Measurements from ENCODE around the gene SOWAHA. TPM values are rescaled to one million over a fixed set of nuclear protein-coding genes. Genes with fewer than 3 reads are reported as not detected.

Gene SOWAHA
- total and polyA plus RNA-seq, 11 donors, result 0.03 to 0.50 (median 0.24) TPM; not detected in 6

DNA sequence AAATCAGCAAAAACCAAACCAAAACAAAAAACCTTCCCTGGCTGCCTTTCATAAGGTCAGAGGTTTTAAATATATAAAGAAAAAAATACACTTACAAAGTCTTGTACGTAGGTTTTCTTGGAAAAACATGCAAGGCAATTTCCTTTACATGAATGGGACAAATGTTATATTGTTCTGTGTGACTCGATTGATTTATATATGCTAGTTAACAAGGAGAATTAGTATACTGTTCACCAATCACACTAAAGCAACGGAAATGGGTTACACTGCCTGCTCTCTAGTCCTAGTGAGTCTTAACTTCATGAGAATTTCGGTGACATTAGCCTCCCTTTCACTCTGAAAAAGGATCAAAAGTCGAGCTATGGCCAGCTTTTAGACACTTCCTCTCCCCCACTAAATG lies 47.6 kb downstream of the SOWAHA start:
- no peak for DNase-seq
- 66 to 81% (median 74%) methylated on average over 5 of the region's 5 CpGs for WGBS, 4 donors
- Histone ChIP-seq H3K36me3 (no peaks in the 10 kb centered on the region), H3K4me3 (no peak overlapping the region), H3K27ac (no peak overlapping the region), H3K9me3 (no peaks in the 10 kb centered on the region), H3K27me3 (no peaks in the 10 kb centered on the region), H3K4me1 (peaks cover 0 to 5% (median 2%) of the 10 kb centered on the region in 12 donors)
- intact Hi-C loops (cut with DNase I), result loop anchor here in 3 of 10 donors (2.0 to 10.0 kb wide), 3 partner anchors 26 to 194 kb away; partner anchors contain the start of gene HSPA4 (in 1 of the 3)
- ATAC-seq, result no peak
- TF ChIP-seq POLR2A (IDR thresholded peaks at IDR 0.05), result no peak
- TF ChIP-seq, protein P1, sequence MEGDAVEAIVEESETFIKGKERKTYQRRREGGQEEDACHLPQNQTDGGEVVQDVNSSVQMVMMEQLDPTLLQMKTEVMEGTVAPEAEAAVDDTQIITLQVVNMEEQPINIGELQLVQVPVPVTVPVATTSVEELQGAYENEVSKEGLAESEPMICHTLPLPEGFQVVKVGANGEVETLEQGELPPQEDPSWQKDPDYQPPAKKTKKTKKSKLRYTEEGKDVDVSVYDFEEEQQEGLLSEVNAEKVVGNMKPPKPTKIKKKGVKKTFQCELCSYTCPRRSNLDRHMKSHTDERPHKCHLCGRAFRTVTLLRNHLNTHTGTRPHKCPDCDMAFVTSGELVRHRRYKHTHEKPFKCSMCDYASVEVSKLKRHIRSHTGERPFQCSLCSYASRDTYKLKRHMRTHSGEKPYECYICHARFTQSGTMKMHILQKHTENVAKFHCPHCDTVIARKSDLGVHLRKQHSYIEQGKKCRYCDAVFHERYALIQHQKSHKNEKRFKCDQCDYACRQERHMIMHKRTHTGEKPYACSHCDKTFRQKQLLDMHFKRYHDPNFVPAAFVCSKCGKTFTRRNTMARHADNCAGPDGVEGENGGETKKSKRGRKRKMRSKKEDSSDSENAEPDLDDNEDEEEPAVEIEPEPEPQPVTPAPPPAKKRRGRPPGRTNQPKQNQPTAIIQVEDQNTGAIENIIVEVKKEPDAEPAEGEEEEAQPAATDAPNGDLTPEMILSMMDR (IDR thresholded peaks at IDR 0.05), result no peak

DNA sequence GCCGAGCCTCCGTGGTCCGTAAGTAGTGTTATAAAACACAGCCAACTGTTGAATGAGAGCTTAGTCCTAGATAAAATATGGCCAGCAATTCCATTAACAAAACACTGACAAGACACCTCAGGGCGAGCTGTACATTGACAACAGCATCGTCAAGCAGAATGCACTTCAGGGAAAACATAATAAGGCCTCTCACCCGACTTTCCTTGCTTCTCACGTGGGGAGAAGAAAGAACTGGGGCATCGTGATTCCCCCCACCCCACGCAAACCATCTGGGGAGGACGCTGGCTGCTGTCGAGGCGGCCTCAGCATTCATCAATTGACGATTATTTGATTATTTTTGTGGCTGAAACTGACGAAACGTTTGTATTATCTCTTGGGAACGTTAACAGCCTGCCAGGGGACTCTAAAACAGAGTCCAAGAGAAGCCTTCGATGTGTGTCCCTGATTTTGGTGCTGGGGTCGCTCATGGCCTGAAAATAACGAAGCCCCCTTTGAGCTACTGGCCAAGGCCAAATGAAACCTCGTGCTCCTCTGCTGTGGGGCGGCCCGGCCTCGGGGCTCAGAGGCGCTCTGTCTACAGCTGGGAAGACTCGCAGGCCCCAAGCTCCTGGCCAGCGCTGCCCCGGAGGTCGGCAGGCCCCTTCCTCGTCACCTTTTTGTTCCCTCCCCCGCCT lies 52.7 kb downstream of the SOWAHA start:
- 34 to 65% (median 46%) methylated on average over 18 to 30 of the region's 30 CpGs for WGBS, 4 donors
- intact Hi-C loops (cut with DNase I), result loop anchor here in 7 of 10 donors (1.0 to 10.0 kb wide), 6 partner anchors 34 to 189 kb away; partner anchors contain the start of genes SHROOM1 (in 6 of the 7), HSPA4 (in 1 of the 7) and SEPTIN8 (in 1 of the 7)
- DNase-seq (no peak), ATAC-seq (peak in 3 of 4 donors; percentile 49 to 56 (median 53))
- peak overlapping the region; percentile 67 to 95 (median 86) for H3K4me3 ChIP-seq
- no peaks in the 10 kb centered on the region for H3K9me3 ChIP-seq
- H3K4me1 ChIP-seq, result peaks cover 0 to 26% (median 17%) of the 10 kb centered on the region in 12 donors
- no peak for TF ChIP-seq POLR2A (IDR thresholded peaks at IDR 0.05)
- TF ChIP-seq, protein P1 (IDR thresholded peaks at IDR 0.05), result no peak
- H3K27me3 ChIP-seq, result no peaks in the 10 kb centered on the region
- H3K36me3 ChIP-seq, result peaks cover 0 to 35% (median 32%) of the 10 kb centered on the region in 9 donors
- peak overlapping the region; percentile 90 to 97 (median 94) for H3K27ac ChIP-seq

Other genes starting within 250 kb of the SOWAHA start
- gene IL13, start 155.1 kb upstream of the SOWAHA start, total RNA-seq, result under 1 TPM in 1 of 9 donors, not detected in 8; 0.34 TPM
- not detected for gene IL13, start 155.1 kb upstream of the SOWAHA start, polyA plus RNA-seq
- gene IL4, start 139.3 kb upstream of the SOWAHA start, total RNA-seq, result not detected
- gene IL4, start 139.3 kb upstream of the SOWAHA start, polyA plus RNA-seq, result not detected
- gene KIF3A, start 75.8 kb upstream of the SOWAHA start, total RNA-seq, result 10 to 100 TPM in 6 of 9 donors, 1 to 10 TPM in 3; 5.8 to 19.3 (median 11.2) TPM
- 1 to 10 TPM; 6.0 to 8.5 TPM for gene KIF3A, start 75.8 kb upstream of the SOWAHA start, polyA plus RNA-seq
- gene CCNI2, start 65.9 kb upstream of the SOWAHA start, total RNA-seq, result under 1 TPM in 1 of 9 donors, not detected in 8; 0.20 TPM
- under 1 TPM; 0.11 to 0.50 TPM for gene CCNI2, start 65.9 kb upstream of the SOWAHA start, polyA plus RNA-seq
- gene SEPTIN8, start 36.1 kb upstream of the SOWAHA start, total RNA-seq, result 10 to 100 TPM; 24.5 to 47.6 (median 33.8) TPM
- gene SEPTIN8, start 36.1 kb upstream of the SOWAHA start, polyA plus RNA-seq, result 10 to 100 TPM; 11.0 to 19.2 TPM
- 1 to 10 TPM; 2.9 to 6.8 (median 4.7) TPM for gene SHROOM1, start 17.3 kb downstream of the SOWAHA start, total RNA-seq
- gene SHROOM1, start 17.3 kb downstream of the SOWAHA start, polyA plus RNA-seq, result 1 to 10 TPM; 2.0 to 4.8 TPM
- gene GDF9, start 53.2 kb downstream of the SOWAHA start, total RNA-seq, result under 1 TPM in 8 of 9 donors, not detected in 1; 0.25 to 1.00 (median 0.51) TPM
- gene GDF9, start 53.2 kb downstream of the SOWAHA start, polyA plus RNA-seq, result under 1 TPM; 0.10 to 0.27 TPM
- 1,000 to 10,000 TPM in 6 of 9 donors, 100 to 1,000 TPM in 3; 539 to 2,034 (median 1,454) TPM for gene UQCRQ, start 53.3 kb downstream of the SOWAHA start, total RNA-seq
- gene UQCRQ, start 53.3 kb downstream of the SOWAHA start, polyA plus RNA-seq, result 1,000 to 10,000 TPM in 1 of 2 donors, 100 to 1,000 TPM in 1; 656 to 2,165 TPM
- 1 to 10 TPM in 4 of 9 donors, under 1 TPM in 5; 0.16 to 1.9 (median 0.91) TPM for gene LEAP2, start 60.4 kb downstream of the SOWAHA start, total RNA-seq
- gene LEAP2, start 60.4 kb downstream of the SOWAHA start, polyA plus RNA-seq, result 1 to 10 TPM in 1 of 2 donors, under 1 TPM in 1; 0.37 to 2.0 TPM
- 10 to 100 TPM; 33.1 to 65.8 (median 53.4) TPM for gene AFF4, start 150.3 kb downstream of the SOWAHA start, total RNA-seq
- 10 to 100 TPM in 1 of 2 donors, 1 to 10 TPM in 1; 6.7 to 24.8 TPM for gene AFF4, start 150.3 kb downstream of the SOWAHA start, polyA plus RNA-seq
- 10 to 100 TPM in 8 of 9 donors, 1 to 10 TPM in 1; 9.9 to 22.5 (median 17.0) TPM for gene ZCCHC10, start 213.2 kb downstream of the SOWAHA start, total RNA-seq
- gene ZCCHC10, start 213.2 kb downstream of the SOWAHA start, polyA plus RNA-seq, result 10 to 100 TPM; 20.8 to 24.1 TPM
- gene HSPA4, start 238.7 kb downstream of the SOWAHA start, total RNA-seq, result 100 to 1,000 TPM in 4 of 9 donors, 10 to 100 TPM in 5; 57.5 to 132 (median 98.5) TPM
- gene HSPA4, start 238.7 kb downstream of the SOWAHA start, polyA plus RNA-seq, result 100 to 1,000 TPM in 1 of 2 donors, 10 to 100 TPM in 1; 62.0 to 105 TPM

Measured in heart left ventricle (tissue), 16 donors.